ENCODE results near the gene UNG.

UNG gene

DNA sequence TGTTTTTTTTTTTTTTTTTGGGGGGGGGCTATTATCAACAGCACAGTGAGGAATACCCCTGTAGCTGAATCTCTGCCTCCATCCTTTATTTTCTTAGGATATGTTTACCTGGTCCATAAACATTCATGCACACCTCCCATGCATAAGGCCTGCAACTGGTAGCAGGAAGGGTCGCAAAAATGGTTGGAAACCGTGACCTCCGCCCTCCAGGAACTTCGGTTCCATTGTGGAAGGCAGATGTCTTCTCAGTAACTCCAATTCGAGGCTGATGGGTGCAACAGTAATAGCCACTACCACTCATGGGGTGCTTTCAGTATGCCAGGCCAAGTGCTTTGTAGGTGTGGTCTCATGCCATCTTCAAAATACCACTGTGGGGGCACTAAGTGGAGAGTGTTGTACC is 59.2 kb downstream of the UNG start:
- no peak for DNase-seq (ENCODE audit: low spot score)

DNA sequence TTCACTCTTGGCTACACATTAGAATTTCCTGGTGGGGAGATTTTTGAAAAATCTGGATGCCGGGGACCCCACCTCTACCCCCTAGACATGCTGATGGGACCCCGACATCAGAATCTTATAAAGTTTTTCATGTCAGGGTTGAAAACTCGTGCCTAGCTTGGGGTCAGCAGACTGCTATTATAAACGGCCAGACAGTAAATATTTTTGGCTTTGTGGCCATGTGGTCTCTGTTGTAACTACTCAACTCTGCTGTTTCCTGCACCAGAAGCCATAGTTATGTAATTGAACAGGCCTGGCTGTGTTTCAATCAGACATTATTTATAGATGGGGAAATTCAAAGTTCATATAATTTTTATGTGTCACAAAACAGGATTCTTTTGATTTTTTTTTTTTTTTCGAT is 60.6 kb downstream of the UNG start:
- DNase-seq (ENCODE audit: low spot score) = no peak

DNA sequence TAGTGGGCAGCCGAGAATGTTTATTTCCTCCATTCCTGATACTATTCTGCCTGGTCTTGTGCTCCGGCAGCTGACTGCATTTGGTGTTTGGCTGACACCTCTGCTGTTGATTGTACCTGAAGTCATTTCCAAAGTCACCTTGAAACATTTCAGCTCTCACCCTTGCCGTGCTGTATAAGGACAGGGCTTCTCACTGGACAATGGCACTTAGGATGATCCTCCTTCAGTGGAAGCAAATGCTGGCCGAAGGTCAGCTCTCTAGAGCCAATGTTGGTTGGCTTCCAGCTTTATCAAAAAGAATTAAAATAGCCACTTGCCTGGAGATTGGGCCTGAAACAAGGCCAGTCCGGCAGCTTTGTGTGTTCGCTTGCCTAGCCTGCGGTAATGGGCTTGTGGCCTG is 63.0 kb downstream of the UNG start:
- DNase-seq (ENCODE audit: low spot score) = no peak
